GM12873 (cell line): ENCODE measurements around the gene SLC35F1.

ENCODE experiments used
- CTCF ChIP-seq: IDR thresholded peaks from 2 replicates; pipeline ENCODE4 v1.5.1; 2012; ENCODE audit warnings: low read depth, mild to moderate bottlenecking, moderate library complexity, low read length, control low read depth; ENCODE audit not compliant: insufficient read depth; ENCODE audit errors: missing control alignments

SLC35F1 gene

GRCh38 chr6:118054082-118054481 lies 147.0 kb downstream of the SLC35F1 start:
- no peak for TF ChIP-seq CTCF

DNA sequence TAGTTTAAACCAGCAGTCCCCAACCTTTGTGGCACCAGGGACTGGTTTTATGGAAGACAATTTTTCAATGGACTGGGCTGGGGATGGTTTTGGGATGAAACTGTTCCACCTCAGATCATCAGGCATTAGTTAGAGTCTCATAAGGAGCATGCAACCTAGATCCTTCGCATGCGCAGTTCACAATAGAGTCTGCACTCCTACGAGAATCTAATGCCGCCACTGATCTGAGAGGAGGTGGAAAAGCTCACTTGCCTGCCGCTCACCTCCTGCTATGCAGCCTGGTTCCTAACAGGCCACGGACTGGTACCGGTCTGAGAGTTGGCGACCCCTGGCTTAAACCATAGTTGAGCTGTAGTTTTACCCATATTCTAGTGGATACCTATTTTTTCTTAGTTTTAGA lies 154.6 kb downstream of the SLC35F1 start:
- TF ChIP-seq CTCF: no peak

DNA sequence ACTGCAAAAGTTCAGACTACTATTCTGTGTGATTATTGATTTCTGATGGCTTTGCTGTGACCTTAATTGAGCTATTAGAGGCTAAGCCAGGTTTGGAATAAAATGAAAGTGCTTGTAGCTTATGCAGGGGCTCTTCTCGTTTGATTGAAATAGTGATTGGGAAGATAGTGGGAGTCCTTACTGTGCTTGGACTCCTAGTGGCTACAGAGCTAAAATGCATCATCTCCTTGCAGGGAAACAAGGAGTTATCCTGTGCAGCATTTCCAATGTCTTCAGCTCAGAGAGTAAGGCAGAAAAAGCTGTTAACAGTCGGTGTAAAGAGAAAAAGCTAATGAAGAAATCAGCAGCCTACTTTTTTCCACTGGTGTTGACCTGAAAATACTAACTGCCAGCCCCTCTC lies 173.5 kb downstream of the SLC35F1 start:
- peak; percentile 13 for TF ChIP-seq CTCF

DNA sequence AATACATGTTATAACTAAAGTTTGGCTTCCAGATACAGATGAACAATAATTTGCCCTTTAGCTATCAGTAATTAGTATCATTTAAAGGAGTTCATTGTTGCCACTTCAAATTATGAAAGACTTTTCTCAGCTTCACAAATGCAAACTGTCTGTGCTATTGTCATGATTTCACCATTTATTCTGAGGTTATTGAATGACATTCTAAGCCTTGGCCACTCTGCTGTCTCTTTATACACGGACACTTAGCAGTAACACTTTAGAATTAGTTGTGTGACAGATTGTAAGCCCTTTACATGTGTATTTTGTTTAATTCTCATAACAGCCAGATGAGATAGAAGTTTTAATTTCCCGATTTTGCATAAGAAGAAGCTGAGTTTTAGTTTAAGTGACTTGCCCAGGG lies 176.6 kb downstream of the SLC35F1 start:
- no peak for TF ChIP-seq CTCF

- no peak for TF ChIP-seq CTCF
These were observed 178.6 kb downstream of the SLC35F1 start for GRCh38 chr6:118085665-118086064.

- no peak for TF ChIP-seq CTCF
These were observed 179.1 kb downstream of the SLC35F1 start for GRCh38 chr6:118086159-118086558.

- TF ChIP-seq CTCF: no peak
These were observed 185.0 kb downstream of the SLC35F1 start for GRCh38 chr6:118092086-118092485.
